Measurements from ENCODE around the gene ATG7.
A peak's percentile ranks its signal among the peaks of the same experiment; 100 is the strongest.
"Not testable (repeated sequence)": the region's sequence is repeated elsewhere in the genome, so short reads cannot be mapped to it uniquely, and the experiment has no call there.

Gene ATG7

DNA sequence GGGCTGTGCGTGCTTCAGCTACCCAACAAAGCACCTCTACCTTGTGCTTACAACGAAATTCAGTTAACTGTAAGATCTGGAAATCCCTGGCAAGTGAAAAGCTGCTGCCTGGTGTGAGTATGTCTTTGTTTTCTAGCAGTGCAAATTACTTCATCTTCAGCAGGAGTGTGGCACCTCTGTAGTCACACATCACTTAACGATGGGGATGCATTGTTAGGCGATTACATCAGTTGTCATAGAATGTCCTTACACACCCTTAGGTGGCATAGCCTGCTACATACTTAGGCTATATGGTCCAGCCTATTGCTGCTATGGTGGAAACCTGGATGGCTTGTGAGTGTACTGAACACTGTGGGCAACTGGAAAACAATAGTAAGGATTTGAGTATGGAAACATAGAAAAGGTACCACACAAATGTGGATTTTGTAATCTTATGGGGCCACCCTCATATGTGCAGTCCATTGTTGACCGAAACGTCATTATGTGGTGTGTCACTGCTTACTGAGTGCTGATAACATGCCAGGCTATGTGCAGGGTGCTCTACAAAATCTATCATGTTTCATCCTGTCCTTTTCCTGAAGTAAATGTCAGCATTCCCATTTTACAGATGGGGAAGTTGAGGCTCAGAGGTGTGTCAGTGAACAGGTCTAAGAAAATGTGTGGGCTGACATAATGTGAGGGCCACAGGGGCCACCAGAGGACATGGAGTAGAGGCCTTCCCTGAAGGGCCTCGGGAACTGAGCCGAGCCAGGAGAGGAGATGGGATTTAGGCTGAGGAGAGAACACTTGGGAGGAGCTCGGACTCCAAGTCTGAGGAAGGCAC, 198.0 kb downstream of the ATG7 start:
- no peak for DNase-seq

DNA sequence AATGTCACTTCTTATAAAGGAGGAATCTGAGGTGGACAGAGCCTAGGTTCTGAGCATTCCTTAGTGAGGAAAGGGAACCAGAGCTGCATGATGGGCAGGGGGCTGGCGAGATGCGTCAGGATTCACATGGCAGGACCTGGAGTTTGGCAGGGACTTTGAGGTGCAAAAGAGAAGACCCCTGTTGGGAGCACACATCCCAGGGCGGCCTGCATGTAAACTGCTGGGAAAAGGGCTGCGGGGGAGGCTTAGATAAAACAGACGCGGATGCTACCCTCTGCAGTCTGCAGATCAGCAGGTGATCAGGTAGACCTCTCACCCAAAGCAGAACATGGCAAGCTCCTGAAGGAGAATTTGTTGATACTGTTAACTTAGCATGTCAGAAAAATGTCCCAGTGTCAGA, 203.1 kb downstream of the ATG7 start:
- no peak for DNase-seq

DNA sequence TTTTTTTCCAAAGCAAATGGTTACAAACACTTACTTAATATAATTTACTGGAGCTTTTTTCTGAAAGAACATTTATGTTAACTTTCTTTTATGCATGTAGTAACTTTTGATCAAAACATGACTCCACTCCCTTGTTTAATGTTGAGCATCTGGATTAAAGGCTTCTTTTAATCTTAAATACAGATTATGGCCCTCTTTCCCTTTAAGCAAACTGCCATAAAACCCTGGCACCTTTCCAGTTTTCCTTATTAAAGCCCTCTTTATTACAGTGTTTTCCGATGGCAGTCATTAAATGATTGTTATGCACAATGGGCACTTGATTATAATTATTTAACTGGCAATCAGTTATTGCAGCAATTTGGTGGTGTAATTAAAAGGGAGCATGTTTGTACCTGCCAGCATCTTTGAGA, 204.5 kb downstream of the ATG7 start:
- no peak for DNase-seq

- peak; percentile 37 for DNase-seq
Measured at GRCh38 chr3:11477407-11477911, 205.3 kb downstream of the ATG7 start.

DNA sequence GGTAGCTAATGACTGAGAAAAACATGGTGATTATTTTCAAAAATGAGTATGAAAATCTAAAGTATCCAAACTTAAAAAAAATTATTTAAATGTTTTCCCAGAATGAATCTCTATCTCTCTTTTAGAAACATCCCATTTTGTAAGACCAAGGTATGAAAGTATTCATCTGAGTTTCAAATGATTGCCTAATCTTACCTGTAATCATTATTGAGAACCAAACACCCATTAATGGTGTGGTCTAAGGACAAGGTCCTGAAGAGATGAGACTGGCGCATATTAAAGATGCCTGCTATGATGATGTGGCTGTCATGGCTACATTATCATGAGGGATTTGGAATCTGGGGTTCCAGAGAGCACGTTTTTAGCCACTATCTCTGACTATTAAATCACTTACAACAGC, 206.0 kb downstream of the ATG7 start:
- DNase-seq, result no peak

GRCh38 chr3:11479221-11479620, 207.0 kb downstream of the ATG7 start:
- DNase-seq, result peak; percentile 62

- DNase-seq, result peak; percentile 78
Measured at GRCh38 chr3:11480663-11481298, 208.6 kb downstream of the ATG7 start.

DNA sequence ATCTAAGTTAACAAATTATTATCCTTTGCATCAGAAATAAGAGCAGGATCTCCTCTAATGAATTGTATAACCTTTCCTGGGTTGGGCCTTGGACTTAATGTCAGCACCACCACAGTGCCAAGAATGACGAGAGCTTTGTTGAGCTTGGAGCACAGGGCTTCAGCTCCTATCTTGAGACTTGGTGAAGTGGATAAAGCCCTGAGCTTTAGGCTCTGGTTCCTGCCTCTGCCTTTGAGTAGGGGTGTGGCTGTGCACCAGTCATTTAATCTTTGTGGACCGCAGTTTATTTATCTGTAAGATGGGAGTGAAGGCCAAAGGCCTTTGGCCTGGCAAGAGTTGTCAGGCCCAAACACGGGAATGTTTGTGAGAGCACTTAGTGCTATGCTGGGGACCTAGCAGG, 209.4 kb downstream of the ATG7 start:
- DNase-seq, result no peak

DNA sequence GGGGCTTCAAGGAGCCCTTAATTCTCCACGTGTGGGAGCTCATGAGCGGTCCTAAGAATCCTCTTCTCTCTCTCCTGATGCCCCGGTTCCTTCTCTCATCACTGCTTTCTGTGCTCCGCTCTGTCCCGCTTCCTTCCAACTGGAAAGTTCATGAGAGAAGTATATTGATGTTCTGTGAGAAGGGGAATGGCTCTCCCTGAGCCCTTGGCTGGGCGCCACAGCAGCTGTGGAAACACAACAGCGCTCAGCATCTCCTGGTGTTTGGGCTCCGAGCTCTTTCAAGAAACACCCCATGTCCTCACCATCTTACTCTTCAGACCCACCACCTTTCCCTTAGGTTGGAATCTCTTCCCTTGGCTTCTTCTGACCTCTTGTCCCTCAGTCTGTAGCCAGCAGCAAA, 209.8 kb downstream of the ATG7 start:
- peak; percentile 89 for DNase-seq

DNA sequence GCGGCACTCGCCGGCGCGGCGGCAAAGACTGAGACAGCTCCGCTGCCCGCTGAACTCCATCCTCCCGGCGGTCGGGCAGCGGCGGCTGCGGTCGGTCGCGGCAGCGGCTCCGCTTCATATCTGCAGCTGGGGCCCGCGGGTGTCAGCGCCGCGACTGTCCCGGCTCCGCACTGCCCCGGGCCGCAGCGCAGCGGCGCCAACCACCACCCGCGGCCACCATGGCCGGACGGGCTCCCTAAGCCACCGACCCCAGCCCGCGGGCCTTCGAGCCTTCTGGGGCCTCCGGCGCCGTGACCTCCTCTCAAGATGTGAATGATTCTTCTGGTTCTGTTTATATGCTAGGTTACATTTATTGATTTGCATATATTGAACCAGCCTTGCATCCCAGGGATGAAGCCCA, 216.2 kb downstream of the ATG7 start:
- not testable (repeated sequence) for DNase-seq

DNA sequence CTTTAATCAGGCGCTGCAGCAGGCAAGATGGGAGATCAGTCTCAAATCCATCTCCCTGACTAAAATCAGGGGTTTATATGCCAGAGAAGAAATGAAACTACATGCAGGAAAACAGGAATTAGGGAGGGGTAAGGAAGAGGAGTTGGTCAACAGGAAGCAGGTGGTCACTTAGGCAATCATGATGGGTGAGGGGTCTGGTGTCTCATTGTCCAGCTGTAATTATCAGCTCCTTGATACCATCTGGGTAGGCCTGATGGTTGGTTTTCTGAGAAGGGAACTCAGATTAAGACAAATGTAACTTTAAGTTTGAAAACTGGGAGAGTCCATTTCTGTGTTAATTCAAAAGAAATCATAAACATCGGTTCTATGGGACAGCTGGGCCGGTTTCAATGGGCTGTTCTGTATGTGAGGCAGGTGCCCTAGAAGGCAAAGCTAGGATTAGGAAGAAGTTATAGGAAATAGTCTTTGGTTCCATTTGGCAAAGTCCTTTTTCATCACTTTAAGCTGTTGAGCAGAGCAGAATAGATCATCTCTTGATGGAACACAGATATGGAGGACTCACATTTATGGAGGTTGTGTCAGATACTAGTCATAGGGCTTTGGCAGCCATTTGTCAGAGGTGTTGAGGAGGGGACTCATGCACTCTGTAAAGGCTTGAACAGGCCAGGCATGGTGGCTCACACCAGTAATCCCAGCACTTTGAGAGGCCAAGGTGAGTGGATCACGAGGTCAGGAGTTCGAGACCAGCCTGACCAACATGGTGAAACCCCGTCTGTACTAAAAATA, 222.1 kb downstream of the ATG7 start:
- no peak for DNase-seq

- DNase-seq, result no peak
Measured at GRCh38 chr3:11495948-11496557, 223.9 kb downstream of the ATG7 start.

GRCh38 chr3:11498177-11498576, 226.0 kb downstream of the ATG7 start:
- DNase-seq, result no peak

GRCh38 chr3:11498646-11499045, 226.4 kb downstream of the ATG7 start:
- DNase-seq, result peak; percentile 56

GRCh38 chr3:11499144-11499543, 226.9 kb downstream of the ATG7 start:
- no peak for DNase-seq

GRCh38 chr3:11502413-11502812, 230.2 kb downstream of the ATG7 start:
- DNase-seq, result not testable (repeated sequence)

- DNase-seq, result no peak
Measured at GRCh38 chr3:11507719-11508118, 235.5 kb downstream of the ATG7 start.

DNA sequence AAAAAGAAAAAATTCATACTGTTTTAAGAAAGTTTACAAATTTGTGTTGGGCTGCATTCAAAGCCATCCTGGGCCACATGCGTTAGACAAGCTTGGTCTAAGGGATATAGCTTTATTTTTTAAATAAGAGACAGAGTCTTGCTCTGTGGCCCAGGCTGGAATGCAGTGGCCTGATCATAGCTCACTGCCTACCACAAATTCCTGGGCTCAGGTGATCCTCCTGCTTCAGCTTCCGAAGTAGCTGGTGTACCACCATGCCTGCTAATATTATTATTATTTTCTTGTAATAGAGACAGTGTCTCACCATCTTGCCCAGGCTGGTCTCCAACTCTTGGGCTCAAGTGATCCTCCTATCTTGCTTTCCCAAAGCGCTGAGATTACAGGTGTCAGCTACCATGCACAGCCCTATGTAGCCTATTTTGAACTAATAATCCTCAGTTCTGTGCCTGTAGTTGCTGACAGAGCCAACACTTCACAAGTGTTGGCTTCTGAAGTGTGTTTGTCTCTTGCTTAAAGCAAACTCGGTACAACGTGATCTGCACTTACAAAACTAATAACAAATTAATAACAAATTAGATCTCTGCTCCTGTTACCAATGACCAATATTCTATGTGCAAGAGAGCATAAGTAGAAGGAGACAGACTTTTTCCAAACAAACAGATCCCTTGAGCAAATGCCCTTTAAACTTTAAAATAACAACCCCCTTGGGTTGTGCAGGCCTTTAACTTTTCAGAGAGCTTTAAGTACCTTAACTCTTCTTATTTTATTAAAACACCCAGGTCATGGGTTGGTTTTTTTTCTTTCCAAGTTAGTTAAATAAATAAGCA, 236.4 kb downstream of the ATG7 start:
- DNase-seq, result no peak

DNA sequence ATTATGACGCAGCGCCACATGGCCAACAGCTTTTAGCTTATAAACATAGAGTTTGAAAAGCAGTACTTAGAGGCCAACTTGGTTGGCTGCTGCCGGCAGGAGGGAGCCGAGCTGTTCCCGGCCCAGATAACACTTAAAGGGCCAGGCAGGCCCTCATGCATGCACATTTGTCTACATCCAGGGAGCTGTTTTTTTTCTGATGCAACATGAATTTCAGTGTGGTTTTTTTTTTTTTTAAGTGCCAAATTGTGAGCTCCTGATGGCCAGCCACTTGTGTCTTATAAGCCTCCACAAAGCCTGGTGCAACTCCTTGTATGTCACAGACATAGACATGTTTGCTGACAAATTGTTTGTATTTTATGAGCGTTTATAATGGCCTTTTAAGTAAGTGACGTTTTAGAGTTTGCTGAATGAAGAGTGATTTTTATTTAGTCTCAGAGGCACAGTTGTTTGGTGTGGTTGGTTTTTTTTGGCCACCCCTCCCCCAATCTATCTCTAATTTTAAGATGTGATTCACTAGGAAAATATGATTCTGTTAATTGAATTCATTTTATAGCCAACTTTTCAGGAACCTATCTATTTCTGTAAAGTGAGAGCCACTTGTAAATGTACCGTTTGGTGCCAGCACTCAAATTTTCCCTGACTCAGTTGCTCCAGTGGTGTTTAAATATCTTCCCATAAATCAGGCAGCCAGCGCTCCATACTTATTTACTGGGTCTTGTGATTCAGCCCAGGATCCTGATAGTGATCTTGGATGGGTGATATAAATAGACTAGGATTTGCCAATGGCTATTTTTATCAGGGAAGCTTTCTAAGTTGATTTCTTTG, 237.2 kb downstream of the ATG7 start:
- DNase-seq, result peak; percentile 74

GRCh38 chr3:11510001-11510340, 237.8 kb downstream of the ATG7 start:
- DNase-seq, result no peak

GRCh38 chr3:11510356-11510755, 238.2 kb downstream of the ATG7 start:
- no peak for DNase-seq

All from right hindlimb (tissue), 1 donor.